ENCODE results near the gene GTF2E1.
"Not testable (repeated sequence)": the region's sequence is repeated elsewhere in the genome, so short reads cannot be mapped to it uniquely, and the experiment has no call there.

The GTF2E1 gene

DNA sequence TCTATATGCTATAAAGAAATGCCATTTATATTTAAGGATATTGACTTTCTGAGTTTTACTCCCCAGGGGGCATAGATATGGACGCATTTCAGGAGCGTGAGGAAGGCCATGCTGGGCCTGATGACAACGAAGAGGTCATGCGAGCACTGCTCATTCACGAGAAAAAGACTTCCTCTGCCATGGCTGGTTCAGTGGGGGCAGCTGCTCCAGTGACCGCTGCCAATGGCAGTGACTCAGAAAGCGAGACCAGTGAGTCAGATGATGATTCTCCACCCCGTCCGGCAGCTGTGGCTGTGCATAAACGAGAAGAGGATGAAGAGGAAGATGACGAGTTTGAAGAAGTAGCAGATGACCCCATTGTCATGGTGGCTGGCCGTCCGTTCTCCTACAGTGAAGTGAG lies 38.4 kb downstream of the GTF2E1 start:
- H3K4me3 ChIP-seq (replicated peaks; ENCODE audit: low read depth, low read length): no peak overlapping the region; the same call in 1 of the 2 replicates
- no peaks in the 10 kb centered on the region for H3K27me3 ChIP-seq (replicated peaks; ENCODE audit: control insufficient read depth, insufficient read depth, low read length)
- peaks cover 5% of the 10 kb centered on the region for H3K36me3 ChIP-seq (ENCODE audit: control insufficient read depth, insufficient read depth, low read length)
- peak; percentile 70 for DNase-seq (ENCODE audit: extremely low read depth, insufficient read length)
- TF ChIP-seq, protein P1, sequence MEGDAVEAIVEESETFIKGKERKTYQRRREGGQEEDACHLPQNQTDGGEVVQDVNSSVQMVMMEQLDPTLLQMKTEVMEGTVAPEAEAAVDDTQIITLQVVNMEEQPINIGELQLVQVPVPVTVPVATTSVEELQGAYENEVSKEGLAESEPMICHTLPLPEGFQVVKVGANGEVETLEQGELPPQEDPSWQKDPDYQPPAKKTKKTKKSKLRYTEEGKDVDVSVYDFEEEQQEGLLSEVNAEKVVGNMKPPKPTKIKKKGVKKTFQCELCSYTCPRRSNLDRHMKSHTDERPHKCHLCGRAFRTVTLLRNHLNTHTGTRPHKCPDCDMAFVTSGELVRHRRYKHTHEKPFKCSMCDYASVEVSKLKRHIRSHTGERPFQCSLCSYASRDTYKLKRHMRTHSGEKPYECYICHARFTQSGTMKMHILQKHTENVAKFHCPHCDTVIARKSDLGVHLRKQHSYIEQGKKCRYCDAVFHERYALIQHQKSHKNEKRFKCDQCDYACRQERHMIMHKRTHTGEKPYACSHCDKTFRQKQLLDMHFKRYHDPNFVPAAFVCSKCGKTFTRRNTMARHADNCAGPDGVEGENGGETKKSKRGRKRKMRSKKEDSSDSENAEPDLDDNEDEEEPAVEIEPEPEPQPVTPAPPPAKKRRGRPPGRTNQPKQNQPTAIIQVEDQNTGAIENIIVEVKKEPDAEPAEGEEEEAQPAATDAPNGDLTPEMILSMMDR (IDR thresholded peaks at IDR 0.05; ENCODE audit: insufficient read depth, low read length, poor library complexity, severe bottlenecking): no peak

- not testable (repeated sequence) for DNase-seq (ENCODE audit: extremely low read depth, insufficient read length); H3K27me3 ChIP-seq (replicated peaks; ENCODE audit: control insufficient read depth, insufficient read depth, low read length); H3K4me3 ChIP-seq (replicated peaks; ENCODE audit: low read depth, low read length); H3K36me3 ChIP-seq (ENCODE audit: control insufficient read depth, insufficient read depth, low read length)
Observed at GRCh38 chr3:120785832-120786231, 43.3 kb downstream of the GTF2E1 start.

- Histone ChIP-seq H3K4me3 (replicated peaks; ENCODE audit: low read depth, low read length) (no peak overlapping the region), H3K36me3 (ENCODE audit: control insufficient read depth, insufficient read depth, low read length) (no peaks in the 10 kb centered on the region), H3K27me3 (replicated peaks; ENCODE audit: control insufficient read depth, insufficient read depth, low read length) (no peaks in the 10 kb centered on the region)
- TF ChIP-seq, protein P1 (IDR thresholded peaks at IDR 0.05; ENCODE audit: insufficient read depth, low read length, poor library complexity, severe bottlenecking): no peak
- DNase-seq (ENCODE audit: extremely low read depth, insufficient read length): no peak
Observed at GRCh38 chr3:120791010-120791409, 48.5 kb downstream of the GTF2E1 start.

GRCh38 chr3:120791913-120792312 lies 49.4 kb downstream of the GTF2E1 start:
- H3K27me3 ChIP-seq (replicated peaks; ENCODE audit: control insufficient read depth, insufficient read depth, low read length): no peaks in the 10 kb centered on the region
- DNase-seq (ENCODE audit: extremely low read depth, insufficient read length): no peak
- TF ChIP-seq, protein P1 (IDR thresholded peaks at IDR 0.05; ENCODE audit: insufficient read depth, low read length, poor library complexity, severe bottlenecking): no peak
- H3K36me3 ChIP-seq (ENCODE audit: control insufficient read depth, insufficient read depth, low read length): no peaks in the 10 kb centered on the region
- H3K4me3 ChIP-seq (replicated peaks; ENCODE audit: low read depth, low read length): no peak overlapping the region

DNA sequence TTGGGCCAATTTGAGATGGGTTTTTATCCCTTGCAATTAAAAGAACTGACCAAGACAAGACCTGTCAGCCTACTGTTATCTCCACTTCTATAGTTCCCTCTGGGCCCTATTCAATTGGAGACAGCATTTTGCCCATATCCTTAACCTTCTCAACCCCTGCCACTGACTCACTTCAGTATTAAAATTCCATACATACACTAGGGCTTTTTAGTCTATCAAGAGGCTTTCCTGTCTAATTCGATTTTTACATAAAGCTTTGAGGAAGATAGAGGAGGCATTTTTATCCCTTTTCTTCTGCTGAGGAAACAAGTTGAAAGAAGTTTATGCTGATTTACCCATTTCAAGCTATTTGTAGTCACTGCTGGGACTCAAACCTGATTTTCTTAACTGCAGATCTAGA lies 51.1 kb downstream of the GTF2E1 start:
- no peaks in the 10 kb centered on the region for H3K36me3 ChIP-seq (ENCODE audit: control insufficient read depth, insufficient read depth, low read length)
- TF ChIP-seq, protein P1 (IDR thresholded peaks at IDR 0.05; ENCODE audit: insufficient read depth, low read length, poor library complexity, severe bottlenecking): no peak
- H3K27me3 ChIP-seq (replicated peaks; ENCODE audit: control insufficient read depth, insufficient read depth, low read length): no peaks in the 10 kb centered on the region
- DNase-seq (ENCODE audit: extremely low read depth, insufficient read length): no peak
- no peak overlapping the region for H3K4me3 ChIP-seq (replicated peaks; ENCODE audit: low read depth, low read length)

DNA sequence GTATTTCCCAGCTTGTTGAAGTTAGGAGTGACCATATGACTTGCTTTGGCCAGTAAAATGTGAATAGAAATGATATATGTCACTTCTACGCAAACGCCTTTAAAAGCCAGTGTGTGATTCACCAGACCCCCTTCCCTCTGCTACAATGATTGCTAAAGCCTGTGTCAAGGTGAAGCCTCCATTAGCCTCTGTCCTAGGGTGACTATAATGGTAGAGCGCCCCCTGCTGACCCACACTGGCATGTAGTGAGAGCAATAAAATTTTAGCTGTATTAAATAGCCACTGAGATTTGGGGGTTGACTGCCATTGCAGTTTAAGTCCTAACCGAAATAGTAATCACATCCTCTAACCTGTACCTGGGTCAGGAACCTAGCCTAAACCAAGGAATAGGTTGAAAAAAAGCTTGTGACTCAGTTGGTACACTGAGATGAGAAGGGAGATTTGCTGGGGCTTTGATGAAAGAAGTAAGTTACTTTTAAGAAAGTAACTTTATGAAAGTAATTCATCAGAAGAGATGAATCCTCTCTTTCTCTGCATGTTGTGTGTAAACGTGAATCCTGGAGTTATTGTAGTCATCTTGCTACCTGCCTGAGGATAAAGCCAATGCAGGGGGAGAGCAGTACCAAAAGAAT lies 52.6 kb downstream of the GTF2E1 start:
- peak; percentile 22 for DNase-seq (ENCODE audit: extremely low read depth, insufficient read length)
- Histone ChIP-seq H3K27me3 (replicated peaks; ENCODE audit: control insufficient read depth, insufficient read depth, low read length) (no peaks in the 10 kb centered on the region), H3K4me3 (replicated peaks; ENCODE audit: low read depth, low read length) (no peak overlapping the region), H3K36me3 (ENCODE audit: control insufficient read depth, insufficient read depth, low read length) (no peaks in the 10 kb centered on the region)
- TF ChIP-seq, protein P1 (IDR thresholded peaks at IDR 0.05; ENCODE audit: insufficient read depth, low read length, poor library complexity, severe bottlenecking): peak; percentile 83

Data from GM06990 (cell line).